Superior temporal gyrus (tissue), 1 donor: Measurements from ENCODE around the gene NR1H2.
"Not testable (repeated sequence)": the region's sequence is repeated elsewhere in the genome, so short reads cannot be mapped to it uniquely, and the experiment has no call there.

ENCODE experiments used
- DNase-seq: peaks from one replicate; pipeline ENCODE4 v3.0.0-alpha.2; 2016; ENCODE audit errors: extremely low spot score

The NR1H2 gene

GRCh38 chr19:50344661-50345318 is 31.5 kb upstream of the NR1H2 start:
- DNase-seq: no peak

- DNase-seq: not testable (repeated sequence)
These were observed 29.1 kb upstream of the NR1H2 start for GRCh38 chr19:50347089-50347581.

DNA sequence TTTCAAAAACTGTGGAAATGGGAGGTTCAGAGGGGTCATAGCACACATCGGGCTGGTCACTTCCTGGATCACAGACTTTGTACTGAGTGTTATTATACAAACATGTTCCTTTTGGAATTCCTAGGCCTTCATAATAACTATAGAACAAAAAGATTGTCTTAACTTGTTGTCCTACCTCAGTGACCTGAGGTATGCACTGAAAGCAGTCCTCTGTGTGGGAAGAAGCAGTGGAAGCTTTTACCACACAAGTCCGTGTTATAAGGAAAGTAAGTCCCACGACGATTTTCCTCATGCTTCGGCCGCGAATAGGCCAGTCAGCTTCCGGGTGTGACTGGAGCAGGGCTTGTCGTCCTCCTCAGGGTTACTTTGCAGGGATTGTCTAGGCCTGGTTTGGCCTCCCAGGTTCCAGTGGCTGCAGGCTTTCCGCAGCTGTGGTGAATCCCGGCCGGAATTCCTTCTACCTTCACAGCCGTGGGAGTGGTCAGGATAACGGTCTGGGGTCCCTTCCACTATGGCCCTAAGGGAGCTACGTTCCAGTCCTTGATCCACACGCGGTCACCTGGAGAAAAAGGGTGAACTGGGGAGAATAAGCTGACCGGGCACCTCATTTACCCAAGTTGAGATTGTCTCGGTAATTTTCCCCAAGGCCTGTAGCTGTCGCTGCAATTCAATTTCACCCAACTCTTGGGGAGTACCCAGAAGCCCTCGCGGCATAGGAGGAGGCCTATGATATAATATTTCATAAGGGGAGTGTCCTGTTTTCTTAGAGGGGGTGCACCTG is 26.8 kb upstream of the NR1H2 start:
- no peak for DNase-seq

GRCh38 chr19:50352242-50352641 is 24.0 kb upstream of the NR1H2 start:
- no peak for DNase-seq

DNA sequence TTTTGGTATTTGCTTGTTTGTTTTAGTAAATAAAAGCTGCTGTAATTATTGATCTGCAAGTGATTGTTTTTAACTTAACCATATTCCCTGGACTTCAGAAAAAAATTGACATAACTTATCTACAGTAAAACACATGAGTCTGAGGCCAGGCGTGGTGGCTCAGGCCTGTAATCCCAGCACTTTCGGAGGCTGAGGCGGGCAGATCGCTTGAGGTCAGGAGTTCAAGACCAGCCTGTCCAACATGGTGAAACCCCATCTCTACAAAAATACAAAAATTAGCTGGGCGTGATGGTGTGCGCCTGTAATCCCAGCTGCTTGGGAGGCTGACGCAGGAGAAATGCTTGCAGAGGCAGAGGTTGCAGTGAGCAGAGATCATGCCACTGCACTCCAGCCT is 22.8 kb upstream of the NR1H2 start:
- DNase-seq: not testable (repeated sequence)

DNA sequence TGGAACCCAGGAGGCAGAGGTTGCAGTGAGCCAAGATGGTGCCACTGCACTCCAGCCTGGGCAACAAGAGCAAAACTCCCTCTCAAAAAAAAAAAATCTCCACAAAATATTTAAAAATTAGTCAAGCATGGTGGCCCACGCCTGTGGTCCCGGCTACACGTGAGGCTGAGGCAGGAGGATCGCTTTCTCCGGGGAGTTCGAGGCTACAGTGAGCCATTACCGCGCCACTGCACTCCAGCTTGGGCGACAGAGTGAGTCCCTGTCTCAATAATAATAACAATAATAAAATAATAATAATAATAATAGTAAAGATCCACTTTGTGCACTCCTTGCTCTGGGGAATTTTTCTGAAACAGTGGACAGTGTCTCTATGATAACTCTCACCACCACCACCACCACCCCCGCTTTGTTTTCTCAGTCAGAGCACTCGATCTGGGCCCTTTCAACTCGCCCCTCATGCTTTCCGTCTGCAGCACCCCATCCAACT is 19.5 kb upstream of the NR1H2 start:
- no peak for DNase-seq

DNA sequence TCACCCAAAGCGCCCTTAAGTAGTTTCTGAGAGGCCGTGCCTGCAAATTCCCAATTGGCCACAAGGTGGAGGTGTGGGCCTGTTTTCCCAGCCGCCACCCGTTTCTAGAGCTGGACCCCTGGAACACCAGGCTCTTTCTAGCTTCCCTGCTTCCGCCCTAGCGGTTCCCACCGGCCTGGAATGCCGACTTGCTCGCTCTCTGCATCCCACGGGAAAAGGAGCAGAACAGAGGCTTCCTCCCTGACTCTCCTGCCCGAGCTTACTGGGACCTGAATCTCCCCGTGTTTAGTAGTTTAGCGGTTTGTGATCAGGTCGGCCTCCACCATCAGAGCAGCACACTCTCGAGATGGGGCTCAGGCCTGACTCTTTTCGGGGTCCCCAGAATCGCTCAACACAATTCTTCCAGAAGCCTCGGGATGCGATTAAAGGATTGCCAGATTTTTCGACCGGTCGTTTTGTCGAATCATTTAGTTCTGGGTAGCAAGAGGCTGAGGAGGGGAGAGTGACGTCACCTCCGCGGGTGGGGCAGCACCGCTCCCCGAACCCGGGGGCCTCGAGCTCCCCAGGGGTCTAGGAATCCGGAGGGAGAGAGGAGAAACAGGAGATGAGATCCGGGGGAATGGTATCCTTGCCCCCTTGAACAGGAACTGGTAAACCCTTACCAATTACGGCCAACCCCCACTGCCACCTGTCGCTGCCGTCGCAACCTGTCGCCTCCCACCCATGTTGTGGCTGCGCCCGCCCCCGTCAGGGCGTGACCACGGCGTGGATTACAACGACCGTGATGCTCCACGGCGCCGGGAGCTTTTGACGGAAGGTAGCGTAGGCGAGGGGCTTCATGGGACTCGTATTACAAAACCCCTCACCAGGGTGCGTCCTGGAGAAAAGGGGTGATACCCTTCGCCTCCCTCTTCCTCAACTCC is 18.8 kb upstream of the NR1H2 start:
- peak; percentile 92 for DNase-seq

GRCh38 chr19:50358483-50359327 is 17.6 kb upstream of the NR1H2 start:
- peak; percentile 60 for DNase-seq

- no peak for DNase-seq
These were observed 16.9 kb upstream of the NR1H2 start for GRCh38 chr19:50359328-50359818.

GRCh38 chr19:50361290-50362029 is 14.8 kb upstream of the NR1H2 start:
- DNase-seq: no peak

DNA sequence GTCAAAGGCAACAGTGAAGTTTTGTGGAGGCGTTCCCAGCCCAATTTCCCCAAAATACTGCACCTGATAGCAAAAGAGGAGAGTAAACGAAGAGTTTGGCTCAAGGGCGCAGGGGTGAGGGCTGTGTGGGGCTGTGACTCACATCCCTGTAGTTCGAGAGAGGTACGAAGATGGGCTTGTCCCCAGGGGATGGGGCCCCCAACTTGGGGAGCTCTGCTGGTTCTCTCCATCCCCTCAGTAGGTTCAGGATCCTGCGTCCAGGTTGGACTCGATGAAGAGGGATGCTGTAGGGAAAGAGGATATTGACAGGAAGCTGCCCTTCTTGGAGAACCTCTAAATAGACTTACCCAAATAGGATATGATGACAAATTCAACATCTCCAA is 14.2 kb upstream of the NR1H2 start:
- DNase-seq: no peak

DNA sequence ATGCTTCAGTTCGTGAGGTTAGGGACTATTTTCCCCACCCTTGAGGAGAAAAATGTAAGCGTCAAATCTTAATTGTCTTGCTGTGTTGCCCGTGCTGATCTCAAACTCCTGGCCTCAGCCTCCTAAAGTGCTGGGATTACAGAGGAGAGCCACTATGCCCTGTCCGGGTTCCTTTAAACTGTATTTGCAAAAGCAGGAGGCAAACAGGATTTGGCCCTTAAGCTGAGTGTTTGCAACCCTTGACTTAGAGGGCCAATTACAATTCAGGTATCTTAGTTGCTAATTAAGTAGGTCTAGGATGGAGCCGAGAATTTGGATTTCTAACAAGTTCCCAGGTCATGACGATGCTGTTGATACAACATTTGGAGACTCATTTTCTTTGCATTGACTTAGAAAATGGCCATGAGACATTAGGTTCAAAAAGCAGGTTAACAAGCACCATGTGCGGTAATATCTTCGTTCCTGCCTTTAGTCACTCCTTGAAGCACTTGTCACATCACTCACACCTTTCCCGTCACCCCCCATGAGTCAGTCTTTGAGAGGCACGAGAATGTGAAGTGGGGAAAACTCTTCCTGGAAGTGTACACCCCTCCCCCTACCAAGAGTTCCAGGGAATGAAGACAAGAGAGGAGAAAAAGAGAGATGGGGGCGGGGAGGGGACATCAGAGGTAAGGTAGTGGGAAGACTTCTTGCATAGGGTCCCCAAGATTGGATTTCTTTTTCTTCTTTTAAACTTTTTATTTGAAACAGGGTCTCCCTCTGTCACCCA is 13.4 kb upstream of the NR1H2 start:
- DNase-seq: no peak

DNA sequence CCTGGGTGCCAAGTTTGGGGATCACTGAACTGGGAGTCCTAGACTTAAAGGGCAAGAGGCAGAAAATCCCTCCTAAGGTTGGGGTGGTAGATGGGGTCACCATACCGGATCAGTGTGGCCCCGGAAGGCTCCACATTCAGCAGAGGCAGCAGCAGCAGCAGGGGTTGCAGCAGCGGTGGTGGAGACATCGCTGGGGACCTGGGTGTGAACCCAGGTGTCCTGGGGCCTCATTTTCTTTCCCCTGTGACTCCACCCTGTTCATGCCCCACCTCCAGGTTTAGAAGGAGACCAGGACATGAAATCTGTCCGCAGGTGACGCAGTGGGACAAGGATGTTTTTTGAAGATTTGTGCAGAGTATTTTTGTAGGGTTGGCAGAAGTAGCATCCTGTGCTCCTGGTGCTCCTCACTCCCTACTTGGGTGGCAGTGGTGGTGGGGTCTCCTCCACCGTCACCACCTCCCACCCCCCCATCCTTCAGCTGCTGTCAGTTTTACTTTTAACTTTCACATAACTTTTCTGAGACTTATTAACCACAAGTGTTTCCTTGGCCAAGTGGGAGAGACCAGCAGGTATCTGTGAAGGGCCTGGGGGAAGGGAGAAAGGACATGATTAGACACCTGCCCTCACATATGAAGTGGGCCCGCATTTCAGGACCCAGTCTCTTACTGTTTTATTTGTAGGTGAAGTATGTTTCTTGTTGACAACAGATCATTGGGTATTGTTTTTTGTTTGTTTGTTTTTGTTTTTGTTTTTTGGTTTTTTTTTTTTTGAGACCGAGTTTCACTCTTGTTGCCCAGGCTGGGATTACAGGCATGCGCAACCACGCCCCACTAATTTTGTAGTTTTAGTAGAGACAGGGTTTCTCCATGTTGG is 10.6 kb upstream of the NR1H2 start, which contains the start of gene NAPSA:
TSS of gene NAPSA (minus strand) at position 206 of the 873 bp plus-strand sequence. CDS start at position 188, 18 bp downstream.
- no peak for DNase-seq

DNA sequence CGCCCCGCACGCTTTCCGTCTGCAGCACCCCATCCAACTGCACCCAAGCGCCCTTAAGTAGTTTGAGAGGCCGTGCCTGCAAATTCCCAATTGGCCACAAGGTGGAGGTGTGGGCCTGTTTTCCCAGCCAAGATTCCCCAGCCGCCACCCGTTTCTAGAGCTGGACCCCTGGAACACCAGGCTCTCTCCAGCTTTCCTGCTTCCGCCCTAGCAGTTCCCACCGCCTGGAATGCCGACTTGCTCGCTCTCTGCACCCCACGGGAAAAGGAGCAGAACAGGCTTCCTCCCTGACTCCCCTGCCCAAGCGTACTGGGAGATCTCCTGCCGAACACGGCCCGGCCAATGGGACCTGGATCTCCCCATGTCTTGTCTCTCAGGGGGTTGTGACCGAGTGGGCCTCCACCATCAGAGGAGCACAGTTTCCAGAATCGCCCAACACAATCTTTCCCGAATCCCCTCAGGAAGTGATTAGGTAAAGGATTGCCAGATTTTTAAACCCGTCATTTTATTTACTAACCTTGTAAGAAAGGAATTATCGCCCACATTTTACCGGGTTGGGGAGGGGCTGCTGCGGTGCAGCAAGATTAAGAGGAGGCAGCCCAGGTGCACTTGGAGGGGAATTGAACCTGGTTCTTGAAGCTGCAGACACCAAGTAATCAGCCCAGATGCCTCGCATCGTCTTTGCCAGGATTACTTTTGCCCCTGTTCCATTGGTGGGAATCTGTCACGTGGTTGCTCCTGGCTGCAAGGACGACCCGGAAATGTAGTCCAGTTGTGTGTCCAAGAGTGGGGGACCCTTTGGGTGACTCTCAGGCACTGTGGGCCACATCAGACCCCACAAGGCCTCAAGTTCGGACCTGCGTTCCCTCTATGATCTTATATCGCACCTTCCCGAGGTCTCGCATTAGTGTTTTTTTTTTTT is 7.3 kb upstream of the NR1H2 start:
- DNase-seq: peak; percentile 96

DNA sequence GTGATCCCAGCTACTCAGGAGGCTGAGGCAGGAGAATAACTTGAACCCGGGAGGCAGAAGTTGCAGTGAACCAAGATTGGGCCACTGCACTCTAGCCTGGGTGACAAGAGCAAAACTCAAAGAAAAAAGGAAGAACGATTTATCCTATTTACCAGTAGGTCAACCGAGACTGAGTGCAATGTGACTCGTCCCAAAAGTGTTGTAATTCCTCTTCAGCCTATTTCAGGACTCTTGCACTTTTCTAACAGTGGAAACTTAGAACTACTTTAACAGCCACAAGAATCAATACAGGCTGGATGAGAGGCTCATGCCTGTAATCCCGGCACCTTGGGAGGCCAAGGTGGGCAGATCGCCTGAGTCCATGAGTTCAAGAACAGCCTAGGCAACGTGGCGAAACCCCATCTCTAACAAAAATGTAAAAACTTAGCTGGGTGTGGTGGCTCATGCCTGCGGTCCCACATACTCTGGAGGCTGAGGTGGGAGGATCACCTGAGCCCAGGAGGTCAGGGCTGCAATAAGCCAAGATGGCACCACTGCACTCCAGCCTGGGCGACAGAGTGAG is 4.3 kb upstream of the NR1H2 start:
- DNase-seq: no peak

DNA sequence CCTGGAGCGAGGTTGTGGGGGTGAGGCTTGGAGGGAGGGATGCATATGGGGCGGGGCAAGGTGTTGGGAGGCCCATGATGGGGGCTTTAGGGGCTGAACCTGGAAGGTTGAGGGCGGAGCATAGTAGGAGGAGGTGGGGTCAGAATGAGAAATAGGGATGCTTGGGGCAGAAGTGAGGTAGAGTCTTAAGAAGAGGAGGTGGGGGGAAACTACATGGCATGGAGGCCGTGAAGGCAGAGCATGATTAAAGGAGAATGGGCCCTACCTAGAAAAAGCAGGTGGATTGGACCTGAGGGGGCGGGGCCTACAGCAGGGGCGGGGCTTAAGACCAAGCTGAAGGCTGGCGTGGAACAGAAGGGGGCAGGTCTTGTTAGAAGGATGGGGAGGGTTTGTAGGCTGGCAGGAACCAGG is 799 bp downstream of the NR1H2 start:
- no peak for DNase-seq

DNA sequence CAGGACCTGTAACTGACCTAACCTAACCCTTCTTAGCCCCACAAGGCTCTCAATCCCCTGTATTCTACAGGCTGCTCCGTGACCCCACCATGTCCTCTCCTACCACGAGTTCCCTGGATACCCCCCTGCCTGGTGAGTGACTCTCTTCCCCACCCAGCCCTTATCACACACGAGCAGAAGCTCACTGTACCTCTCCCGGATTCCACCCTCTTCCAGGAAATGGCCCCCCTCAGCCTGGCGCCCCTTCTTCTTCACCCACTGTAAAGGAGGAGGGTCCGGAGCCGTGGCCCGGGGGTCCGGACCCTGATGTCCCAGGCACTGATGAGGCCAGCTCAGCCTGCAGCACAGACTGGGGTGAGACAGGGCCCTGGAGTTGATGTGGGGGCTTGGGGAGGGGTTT is 1.3 kb downstream of the NR1H2 start:
- no peak for DNase-seq
